Hematopoietic multipotent progenitor cell (in vitro differentiated cells): ENCODE data around the gene C1QTNF2. TPM values are rescaled to one million over a fixed set of nuclear protein-coding genes. Genes with fewer than 3 reads are reported as not detected.
"Not testable (repeated sequence)": the region's sequence is repeated elsewhere in the genome, so short reads cannot be mapped to it uniquely, and the experiment has no call there.

Experiments
- DNase-seq, 3 donors: peaks; one replicate each; pipeline ENCODE4 v3.0.0-alpha.2; 2011 to 2015; ENCODE audit warnings: low read depth in 2 of 3, low spot score in 2 of 3
- total RNA-seq: library from RNA; depleted of rRNA; stranded (reverse); fragments of >200 nt; gene quantifications from one replicate; pipeline ENCODE4 v1.2.3, GENCODE V29; 2012

Gene C1QTNF2
- total RNA-seq, 1 donor: 0.27 TPM

DNA sequence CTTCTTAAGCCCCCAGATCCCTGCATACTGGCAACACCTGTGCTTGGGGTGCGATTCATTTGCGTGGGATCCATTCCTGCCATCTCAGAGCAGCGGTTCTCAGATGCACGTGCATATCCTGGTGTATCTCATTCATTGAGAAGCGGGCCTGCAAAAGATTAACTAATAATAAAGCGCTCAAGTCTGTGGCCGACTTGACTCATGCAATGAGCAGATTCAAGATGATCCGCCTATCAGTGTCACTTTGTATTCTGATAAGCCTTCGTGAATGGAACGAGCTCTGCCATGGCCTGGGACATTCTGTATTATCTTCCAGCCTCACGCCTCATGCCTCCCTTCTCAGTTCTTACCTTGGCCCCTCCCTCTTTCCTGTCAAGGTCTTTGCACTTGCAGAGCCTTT lies 22.3 kb downstream of the C1QTNF2 start:
- DNase-seq: no peak

GRCh38 chr5:160347448-160347847 lies 23.0 kb downstream of the C1QTNF2 start:
- no peak for DNase-seq

DNA sequence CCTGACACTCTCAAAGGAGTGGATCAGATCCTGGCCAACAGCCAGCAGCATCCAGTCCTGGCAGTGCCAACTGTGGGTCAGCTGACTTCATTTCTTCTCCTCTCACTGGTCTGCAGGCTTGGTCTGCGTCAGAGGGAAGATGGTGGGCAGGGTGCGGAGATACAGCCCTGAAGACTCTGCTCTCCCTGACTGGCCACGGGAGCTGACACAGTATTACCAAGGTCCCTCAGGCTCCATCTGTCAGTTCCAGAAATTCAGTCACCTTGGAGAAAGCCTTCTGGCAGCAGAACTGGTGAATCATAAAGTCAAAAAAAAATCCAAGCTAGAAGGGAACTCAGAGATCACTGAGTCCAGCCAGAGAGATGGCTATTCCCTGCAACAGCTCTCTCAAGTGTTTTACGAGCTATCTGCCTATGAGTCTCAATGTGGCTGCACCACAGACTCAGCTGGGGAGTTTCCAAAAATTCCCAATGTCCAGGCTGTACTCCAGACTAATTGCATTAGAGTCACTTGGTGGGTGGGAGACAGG lies 27.9 kb downstream of the C1QTNF2 start:
- DNase-seq: no peak

DNA sequence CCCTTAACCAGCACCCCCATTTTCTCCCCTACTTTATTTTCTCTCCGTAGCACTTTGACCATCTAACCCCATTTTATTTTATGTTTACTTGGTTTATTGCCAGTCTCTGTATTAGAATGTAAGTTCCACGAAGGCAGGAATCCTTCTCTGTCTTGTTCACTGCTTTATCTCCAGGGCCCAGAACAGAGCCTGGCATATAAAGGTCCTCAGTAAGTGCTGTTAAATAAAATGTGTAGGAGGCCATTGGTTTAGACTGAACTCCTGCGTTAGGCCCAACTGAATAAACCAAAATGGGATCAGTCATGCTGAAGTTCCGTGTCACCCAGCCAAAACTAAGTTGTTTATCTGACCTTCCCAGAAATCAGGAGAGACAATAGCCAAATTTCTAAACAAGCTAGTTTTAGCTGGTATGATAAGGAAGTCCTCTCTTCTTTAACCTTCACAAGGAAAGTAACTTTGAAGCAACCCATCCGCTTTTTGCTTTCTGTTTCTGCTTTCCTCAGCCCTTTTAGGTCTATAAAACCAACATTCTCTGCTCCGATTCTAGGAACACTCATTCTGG lies 29.0 kb downstream of the C1QTNF2 start:
- no peak for DNase-seq

DNA sequence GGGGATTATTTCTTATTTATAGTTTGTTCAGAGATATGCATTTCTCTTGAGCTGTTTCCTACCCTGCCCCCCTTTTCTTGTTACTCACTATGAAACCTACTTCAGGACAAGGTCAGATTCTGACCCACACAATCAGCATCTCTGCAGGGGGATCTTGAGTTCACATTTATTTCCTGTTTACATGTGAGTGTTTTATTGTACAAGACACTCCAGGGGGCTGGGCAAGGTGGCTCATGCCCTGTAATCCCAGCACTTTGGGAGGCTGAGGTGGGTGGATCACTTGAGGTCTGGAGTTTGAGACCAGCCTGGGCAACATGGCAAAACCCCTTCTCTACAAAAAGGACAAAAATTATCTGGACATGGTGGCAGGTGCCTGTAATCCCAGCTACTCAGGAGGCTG lies 29.9 kb downstream of the C1QTNF2 start:
- DNase-seq: not testable (repeated sequence)

GRCh38 chr5:160339406-160340130 lies 30.9 kb downstream of the C1QTNF2 start:
- no peak for DNase-seq

- not testable (repeated sequence) for DNase-seq
These were observed 35.7 kb downstream of the C1QTNF2 start for GRCh38 chr5:160334716-160335115.

- no peak for DNase-seq
These were observed 36.7 kb downstream of the C1QTNF2 start for GRCh38 chr5:160333721-160334120.

DNA sequence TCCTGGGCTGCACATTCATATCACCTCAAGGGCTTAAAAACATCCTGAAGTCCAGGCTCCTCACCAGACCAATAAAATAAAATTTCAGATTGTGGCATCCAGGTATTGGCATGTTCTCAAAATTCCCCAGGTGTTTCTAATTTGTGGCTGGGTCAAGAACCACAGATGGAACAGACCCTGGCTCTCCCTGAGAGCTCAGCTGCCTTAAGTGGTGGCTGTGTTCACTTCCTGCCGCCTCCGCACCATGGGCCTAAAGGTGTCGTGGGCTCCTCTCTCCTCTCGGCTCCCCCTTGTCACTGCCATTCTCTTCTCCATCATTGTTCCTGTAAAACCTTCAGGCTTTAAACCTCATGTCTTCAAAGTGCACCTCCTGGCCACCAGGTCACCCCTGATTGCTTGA lies 40.2 kb downstream of the C1QTNF2 start:
- DNase-seq: no peak

- DNase-seq: no peak
These were observed 42.6 kb downstream of the C1QTNF2 start for GRCh38 chr5:160327818-160328217.

- DNase-seq: no peak
These were observed 43.4 kb downstream of the C1QTNF2 start for GRCh38 chr5:160326981-160327380.

DNA sequence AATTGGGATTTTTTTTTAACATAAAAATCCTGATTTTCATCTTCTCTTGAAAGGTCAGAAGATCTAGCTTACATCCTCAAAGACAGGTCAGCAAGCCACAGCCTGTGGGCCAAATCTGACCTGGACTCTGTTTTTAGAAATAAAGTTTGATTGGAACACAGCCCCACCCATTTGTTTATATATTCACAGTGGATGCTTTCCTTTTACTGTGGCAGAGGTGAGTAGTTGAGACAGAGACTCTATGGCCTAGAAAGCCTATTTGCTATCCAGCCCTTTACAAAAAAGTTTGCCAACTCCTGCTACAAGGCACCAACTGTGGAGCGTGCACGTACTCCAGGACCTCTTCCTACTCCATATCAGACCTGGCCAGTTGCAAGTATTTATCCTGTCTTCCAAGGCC lies 44.7 kb downstream of the C1QTNF2 start:
- no peak for DNase-seq

GRCh38 chr5:160324886-160325285 lies 45.5 kb downstream of the C1QTNF2 start:
- DNase-seq: peak in 1 of 3 donors; percentile 62

- DNase-seq: no peak
These were observed 52.0 kb downstream of the C1QTNF2 start for GRCh38 chr5:160318409-160318808.

- no peak for DNase-seq
These were observed 53.0 kb downstream of the C1QTNF2 start for GRCh38 chr5:160317434-160317833.

DNA sequence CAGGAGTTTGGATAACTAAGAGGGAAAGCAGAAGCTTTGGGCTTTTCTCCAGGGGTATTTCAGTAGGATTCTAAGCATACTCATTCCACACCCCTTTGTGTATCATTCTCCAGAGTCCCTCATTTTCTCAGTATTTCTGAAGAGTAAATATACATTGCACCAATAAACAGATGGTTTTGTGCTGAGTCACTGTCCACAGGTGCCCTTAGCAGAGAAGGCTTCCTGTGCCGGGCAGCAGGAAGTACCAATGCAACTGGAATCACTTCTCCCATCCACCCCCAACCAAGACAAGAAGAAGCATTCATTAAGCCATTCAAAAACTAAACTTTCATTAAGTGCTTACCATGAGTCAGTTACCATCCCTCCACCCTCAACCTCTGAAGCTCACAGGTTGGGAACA lies 54.5 kb downstream of the C1QTNF2 start:
- no peak for DNase-seq

DNA sequence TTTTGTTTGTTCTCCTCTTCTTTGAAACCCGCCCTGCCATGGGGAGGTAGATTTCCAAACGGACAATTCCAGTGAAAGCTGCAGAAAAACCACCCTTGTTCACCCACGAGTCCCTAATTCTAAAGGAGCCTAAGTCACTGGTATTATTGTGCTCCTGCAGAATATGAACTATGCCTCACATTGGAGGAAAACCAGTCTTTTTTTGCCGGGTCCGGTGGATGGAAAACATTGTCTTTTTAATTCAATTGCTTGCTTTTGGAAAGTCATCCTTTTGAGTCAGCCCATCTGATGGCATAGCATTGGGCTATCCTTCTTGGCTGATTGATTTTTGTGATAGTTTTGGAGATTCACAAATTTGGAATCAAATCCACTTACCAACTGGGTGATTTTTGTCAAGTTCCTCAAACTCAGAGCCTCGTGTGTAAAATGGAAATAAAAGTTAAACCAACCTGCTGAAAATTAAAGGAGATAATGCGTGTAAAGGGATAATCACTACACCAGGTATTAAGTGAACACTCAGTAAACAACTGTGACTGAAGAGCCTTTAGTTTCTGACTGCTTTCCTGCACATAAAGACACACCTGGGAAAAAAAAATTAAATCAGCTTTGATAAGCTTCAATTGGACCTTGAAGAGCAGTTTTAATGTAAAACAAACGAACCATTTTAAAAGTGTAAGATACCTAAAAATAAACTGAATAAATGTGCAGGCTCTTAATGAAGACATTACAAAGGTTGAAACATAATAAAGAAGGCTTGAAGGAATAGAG lies 57.3 kb downstream of the C1QTNF2 start:
- DNase-seq: no peak

DNA sequence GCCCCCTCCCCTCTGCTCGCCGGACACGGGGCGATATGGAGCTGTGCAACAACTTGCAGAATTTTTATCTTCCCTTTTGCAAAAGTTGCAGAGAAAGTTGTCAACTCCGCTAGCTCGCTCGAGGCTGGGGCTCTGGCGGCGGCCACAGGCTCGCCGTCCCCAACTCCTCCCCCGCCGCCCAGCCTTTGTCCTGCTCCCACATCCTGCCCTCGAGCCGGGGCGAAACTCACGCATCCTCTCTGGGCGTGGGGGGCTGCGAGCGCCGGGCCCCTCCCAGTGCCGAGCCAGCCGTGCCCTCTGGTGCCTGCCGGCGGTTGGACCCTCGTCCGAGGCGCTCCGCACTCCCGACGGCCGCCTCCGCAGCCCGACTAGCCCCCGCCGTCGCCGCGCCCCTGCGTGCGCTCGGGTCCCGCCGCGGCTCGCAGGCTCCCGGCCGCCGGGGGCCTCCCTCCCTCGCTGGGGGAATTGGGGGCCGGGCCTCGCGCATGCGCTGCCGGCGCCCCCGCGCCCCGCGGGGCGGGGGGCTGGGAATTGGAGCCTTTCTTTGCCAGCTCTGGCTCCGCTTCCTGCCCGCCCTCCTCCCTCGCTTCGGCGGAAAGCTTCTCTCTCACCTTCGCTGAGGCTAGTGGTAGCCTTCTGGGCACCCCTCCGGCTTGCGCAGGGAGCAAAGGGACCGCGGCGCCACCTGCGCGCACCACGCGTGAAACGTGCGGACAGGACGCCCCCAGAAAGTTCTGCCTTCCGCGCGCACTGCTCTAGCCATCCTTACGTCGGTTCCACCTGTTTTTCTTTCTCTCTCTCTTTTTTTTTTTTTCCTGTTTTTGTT lies 58.1 kb downstream of the C1QTNF2 start, which contains the start of gene CCNJL:
Gene CCNJL (minus strand): TSS at position 431 of the 826 bp plus-strand sequence. CDS start 641 bp downstream, outside the sequence.
- peak in 2 of 3 donors; percentile 29 to 43 for DNase-seq

- DNase-seq: peak in 1 of 3 donors; percentile 10
These were observed 58.8 kb downstream of the C1QTNF2 start for GRCh38 chr5:160311491-160312133.
